Activated naive CD4-positive, alpha-beta T cell treated with anti-CD3 and anti-CD28 coated beads, Interleukin-2, amount 50 U/mL, for 72 hours (primary cell): ENCODE data around the gene GHR. TPM values are rescaled to one million over a fixed set of nuclear protein-coding genes. Genes with fewer than 3 reads are reported as not detected.

Experiments used
- ATAC-seq, 2 donors: fragments of 150-1000 bp; cut with Tn5 transposase; 2 replicates each; pipeline ENCODE4 v1.10.0; 2021; ENCODE audit warnings: mild to moderate bottlenecking in 2 of 2, moderate library complexity in 2 of 2
- DNase-seq, 2 donors: peaks; one replicate each; pipeline ENCODE4 v3.0.0; 2021 to 2022; ENCODE audit warnings: low spot score in 2 of 2
- H3K27ac Mint-ChIP-seq, 2 donors: one replicate each; pipeline ENCODE4 v1.8.0; 2022; ENCODE audit warnings: mild to moderate bottlenecking in 2 of 2, mixed read lengths in 2 of 2
- H3K36me3 Mint-ChIP-seq, 2 donors: one replicate each; pipeline ENCODE4 v1.8.0; 2022; ENCODE audit warnings: mixed read lengths in 2 of 2
- H3K9me3 Mint-ChIP-seq, 2 donors: one replicate each; pipeline ENCODE4 v1.8.0; 2022; ENCODE audit warnings: mixed read lengths in 2 of 2
- total RNA-seq, 2 donors: library from RNA; stranded (reverse); gene quantifications; one replicate each; pipeline ENCODE4 v1.2.3, GENCODE V29; 2022

The GHR gene
- total RNA-seq: not detected

DNA sequence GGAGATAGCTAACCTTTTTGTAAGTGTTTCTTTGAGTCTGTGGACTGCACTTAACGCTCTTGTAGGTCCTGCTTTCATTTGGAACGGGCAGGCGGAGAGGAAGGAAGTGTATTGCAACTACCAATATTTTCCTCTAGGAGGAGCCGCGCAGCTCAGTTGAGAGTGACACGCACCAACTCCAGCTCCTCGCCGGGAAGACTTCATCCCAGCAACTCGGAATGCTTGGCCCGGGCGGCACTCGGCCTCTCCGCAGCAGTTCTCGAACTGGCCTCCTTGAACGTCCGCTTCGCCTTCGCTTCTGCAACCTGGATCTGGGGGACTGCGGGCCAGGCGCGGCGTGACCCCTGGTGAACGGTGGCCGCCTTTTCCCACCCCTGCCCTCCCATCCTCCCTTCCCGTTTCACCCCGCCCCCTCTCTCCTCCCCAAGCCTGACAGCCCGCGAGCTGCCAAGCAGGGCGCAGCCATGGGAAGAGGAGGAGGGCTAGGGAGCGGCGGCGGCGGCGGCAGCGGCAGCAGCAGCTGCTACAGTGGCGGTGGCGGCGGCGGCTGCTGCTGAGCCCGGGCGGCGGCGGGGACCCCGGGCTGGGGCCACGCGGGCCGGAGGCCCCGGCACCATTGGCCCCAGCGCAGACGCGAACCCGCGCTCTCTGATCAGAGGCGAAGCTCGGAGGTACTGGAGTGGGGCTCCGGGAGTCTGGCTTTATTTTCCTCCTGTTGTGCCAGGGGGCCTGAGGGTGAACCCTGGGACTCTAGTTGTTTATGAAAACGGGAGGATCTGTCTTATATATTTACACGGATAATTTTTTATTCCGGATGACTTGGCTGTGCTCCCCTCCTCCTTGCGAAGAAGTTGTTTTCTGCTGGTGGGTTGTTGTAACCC is at the start of gene GHR:
TSS of gene GHR (plus strand) at position 155 of the 881 bp plus-strand sequence. CDS start 142,436 bp downstream, outside the sequence.
- peak in 1 of 2 donors; percentile 27 for DNase-seq
- no peak within 1 kb of the TSS for H3K27ac Mint-ChIP-seq

DNA sequence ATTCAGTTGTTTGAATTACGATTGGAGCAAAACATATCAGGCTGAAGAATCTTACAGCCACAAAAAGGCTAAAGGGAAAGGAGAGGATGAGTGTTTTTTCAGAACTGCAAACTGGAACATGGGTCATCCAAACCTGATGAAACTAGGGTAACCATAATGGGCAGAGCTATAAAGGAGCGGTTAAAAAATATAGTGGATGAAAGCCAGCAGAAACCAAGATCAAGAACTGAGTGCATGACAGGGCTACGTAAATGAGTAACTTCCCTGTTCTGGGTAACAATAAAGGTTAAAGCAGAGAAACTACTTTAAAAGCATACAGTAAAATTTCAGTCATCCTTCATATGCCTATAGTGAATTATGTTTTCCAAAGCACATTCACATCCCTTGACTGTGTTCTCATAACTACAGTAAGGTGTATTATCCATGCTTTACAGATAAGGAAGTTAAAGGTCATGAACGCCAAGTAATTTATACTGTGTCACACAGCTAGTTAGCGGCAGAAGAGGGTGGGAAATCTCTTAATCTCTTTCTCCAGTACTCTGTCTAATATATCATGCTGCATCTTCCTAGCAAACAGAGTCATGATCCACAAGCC is 48.5 kb upstream of the GHR start:
- Mint-ChIP-seq H3K36me3 (no peaks in the 10 kb centered on the region), H3K27ac (no peak overlapping the region), H3K9me3 (peaks cover 4 to 8% of the 10 kb centered on the region in 2 donors)
- ATAC-seq (no peak), DNase-seq (no peak)

More for the DNA sequence above, at the start of gene GHR:
- H3K9me3 Mint-ChIP-seq: peaks cover 0 to under 1% of the 10 kb centered on the region in 2 donors
- peak in 1 of 2 donors; percentile 72 for ATAC-seq
- no peaks in the 10 kb centered on the region for H3K36me3 Mint-ChIP-seq

DNA sequence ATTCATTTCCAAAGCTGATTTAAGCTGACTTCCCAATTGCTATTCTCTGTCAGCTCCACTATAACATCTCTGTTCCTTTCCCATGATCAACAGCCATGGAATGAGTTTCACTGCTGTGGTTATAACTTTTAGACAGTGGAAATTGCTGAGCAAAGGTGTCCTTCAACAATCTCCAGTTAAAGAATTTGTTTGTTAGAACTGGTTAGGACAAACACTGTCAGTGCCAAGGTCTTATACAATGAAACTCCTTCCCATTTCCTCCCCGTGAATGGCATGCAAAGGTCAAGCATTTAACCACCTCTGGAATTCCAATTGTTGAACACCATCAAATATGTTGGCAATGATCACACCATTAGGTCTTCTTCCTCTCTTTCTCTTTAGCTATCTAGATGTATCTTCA is 45.7 kb upstream of the GHR start:
- Mint-ChIP-seq H3K27ac (no peak overlapping the region), H3K36me3 (no peaks in the 10 kb centered on the region), H3K9me3 (peaks cover 4 to 8% of the 10 kb centered on the region in 2 donors)
- DNase-seq (no peak), ATAC-seq (no peak)

DNA sequence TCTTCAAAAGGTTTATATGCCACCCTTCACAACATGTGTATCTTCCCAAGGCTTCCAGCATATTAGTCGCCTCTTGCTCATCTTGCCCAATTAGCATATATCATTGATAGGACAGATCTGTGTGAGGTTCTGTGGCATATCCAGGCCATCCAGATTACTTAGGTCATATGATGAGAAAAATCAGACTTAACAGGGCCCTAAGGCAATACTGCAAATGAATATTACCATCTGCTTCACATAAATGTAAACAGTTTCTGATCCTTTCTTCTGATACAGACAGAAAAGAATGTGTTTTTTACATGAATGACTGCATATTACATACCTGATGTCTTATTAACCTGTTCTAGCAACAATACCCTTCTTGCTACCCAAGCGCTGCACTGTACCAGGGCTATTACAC is 41.3 kb upstream of the GHR start:
- ATAC-seq: no peak
- Mint-ChIP-seq H3K36me3 (no peaks in the 10 kb centered on the region), H3K27ac (no peak overlapping the region), H3K9me3 (peaks cover 0 to 4% of the 10 kb centered on the region in 2 donors)
- DNase-seq: no peak

DNA sequence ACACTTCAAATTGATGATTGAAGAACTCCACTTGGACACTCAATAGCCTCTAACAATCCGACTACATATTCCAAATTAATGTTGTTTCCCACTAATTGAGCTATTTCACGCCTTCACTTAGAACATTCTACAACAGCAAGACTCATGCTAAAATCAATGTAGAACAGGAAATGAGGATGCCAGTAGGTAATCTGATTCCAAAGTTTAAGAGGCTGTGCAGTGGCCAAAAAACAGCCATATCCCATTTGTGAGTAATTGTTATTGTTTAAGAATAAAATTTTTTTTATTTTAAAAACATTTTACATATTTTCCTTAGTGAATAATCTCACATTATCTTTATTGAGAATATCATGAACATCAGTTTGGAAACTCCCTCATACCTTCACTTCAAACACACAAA is 35.7 kb upstream of the GHR start:
- Mint-ChIP-seq H3K9me3 (peaks cover 4 to 12% of the 10 kb centered on the region in 2 donors), H3K27ac (no peak overlapping the region), H3K36me3 (no peaks in the 10 kb centered on the region)
- DNase-seq (no peak), ATAC-seq (no peak)

DNA sequence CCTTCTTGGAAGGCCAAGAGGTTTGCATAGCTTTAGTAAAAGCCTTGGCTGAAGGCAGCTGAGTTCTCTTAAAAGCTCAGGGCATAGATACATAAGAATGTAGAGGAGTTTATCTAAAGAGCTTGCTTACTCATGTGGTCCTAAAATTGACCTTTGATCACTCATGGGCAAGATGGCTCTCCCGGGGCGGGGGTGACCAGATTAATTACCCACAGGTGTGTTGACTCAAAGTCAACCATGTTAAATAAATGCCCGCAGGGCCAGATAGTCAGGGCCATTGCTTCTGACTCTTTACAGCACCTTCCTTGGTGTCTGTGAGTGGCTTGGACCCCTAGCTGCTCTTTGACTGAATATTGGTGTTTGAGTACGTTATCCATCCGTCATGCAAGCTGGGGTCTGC is 33.1 kb upstream of the GHR start:
- H3K27ac Mint-ChIP-seq: no peak overlapping the region
- peaks cover 0 to 8% of the 10 kb centered on the region in 2 donors for H3K36me3 Mint-ChIP-seq
- DNase-seq (no peak), ATAC-seq (no peak)
- H3K9me3 Mint-ChIP-seq: peaks cover 12 to 30% of the 10 kb centered on the region in 2 donors

DNA sequence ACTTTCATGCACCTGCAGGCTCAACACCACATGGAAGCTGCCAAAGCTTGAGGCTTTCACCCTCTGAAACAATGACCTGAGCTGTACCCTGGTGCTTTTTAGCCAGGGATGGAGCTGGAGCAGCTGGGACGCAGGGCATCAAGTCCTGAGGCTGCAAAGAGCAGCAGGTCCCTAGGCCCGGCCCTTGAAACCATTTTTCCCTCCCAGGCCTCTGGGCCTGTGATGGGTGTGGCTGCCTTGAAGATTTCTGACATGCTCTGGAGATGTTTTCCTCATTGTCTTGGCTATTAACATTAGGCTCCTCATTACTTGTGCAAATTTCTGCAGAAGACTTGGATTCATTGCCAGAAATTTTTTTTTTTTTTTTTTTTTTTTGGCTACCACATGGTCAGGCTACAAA is 30.3 kb upstream of the GHR start:
- DNase-seq: no peak
- H3K27ac Mint-ChIP-seq: no peak overlapping the region

DNA sequence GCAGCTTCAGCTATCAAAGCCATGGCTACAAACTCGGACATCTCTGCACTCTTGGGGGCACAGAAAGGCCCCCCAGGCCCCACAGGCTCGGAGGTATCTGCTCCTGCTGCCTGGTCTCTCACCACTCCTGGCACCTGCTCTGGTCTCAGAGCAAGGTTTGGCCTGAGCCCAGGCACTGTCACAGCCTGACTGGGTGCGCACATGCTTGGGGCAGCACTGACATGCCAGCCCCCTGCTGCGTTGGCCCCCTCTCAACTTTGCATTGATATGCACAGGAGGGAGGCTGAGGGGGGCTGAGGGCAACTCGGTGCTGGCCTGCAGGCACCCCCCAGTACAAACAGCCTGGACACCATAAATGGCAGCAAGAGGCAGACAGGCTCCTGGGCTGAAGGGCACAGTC is 27.1 kb upstream of the GHR start:
- H3K27ac Mint-ChIP-seq: no peak overlapping the region
- H3K36me3 Mint-ChIP-seq: peaks cover 0 to 8% of the 10 kb centered on the region in 2 donors
- peaks cover 8 to 25% of the 10 kb centered on the region in 2 donors for H3K9me3 Mint-ChIP-seq
- DNase-seq (no peak), ATAC-seq (no peak)

More for the DNA sequence above, 30.3 kb upstream of the GHR start:
- no peak for ATAC-seq
- H3K36me3 Mint-ChIP-seq: peaks cover 0 to 8% of the 10 kb centered on the region in 2 donors
- peaks cover 12 to 34% of the 10 kb centered on the region in 2 donors for H3K9me3 Mint-ChIP-seq

DNA sequence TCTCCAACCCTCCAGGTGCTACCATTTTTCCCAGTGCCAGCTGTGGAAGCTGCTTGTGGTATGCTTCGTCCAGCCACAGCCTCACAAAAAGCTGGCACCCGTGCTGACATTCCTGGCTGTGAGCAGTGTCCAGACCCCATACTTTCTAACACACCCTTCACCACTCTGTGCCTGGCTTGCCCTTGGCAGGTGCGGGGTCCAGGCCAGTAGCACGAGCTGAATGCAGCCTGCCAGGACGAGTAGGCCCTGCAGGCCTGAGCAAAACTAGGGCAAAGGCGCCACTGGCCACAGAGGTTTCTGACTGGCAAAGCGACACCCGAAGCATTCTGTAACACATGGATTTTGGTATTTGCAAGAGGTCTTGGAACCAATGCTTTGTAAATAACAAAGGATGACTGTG is 26.0 kb upstream of the GHR start:
- H3K36me3 Mint-ChIP-seq: peaks cover 0 to 8% of the 10 kb centered on the region in 2 donors
- DNase-seq (no peak), ATAC-seq (no peak)
- peaks cover 8 to 25% of the 10 kb centered on the region in 2 donors for H3K9me3 Mint-ChIP-seq
- no peak overlapping the region for H3K27ac Mint-ChIP-seq

DNA sequence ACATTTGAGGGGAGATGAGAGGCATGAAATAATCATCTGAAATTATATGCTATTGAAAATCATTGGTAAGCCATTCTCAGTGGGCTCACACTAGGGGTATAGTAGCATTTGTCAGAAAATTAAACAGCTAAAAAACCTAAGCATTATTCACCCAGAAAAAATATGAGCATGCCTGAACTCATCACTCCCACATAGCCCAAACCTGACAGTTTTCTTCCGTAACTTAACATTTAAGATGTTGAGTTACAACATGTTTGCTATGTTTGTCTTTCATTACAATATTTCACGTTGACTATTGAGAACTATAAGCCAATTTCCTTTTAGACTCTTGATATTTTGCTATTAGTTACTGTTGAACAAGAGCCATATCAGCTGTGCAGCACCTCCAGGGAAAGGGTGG is 23.5 kb upstream of the GHR start:
- no peaks in the 10 kb centered on the region for H3K36me3 Mint-ChIP-seq
- no peak for ATAC-seq
- no peak overlapping the region for H3K27ac Mint-ChIP-seq
- DNase-seq: no peak
- peaks cover 0 to 11% of the 10 kb centered on the region in 2 donors for H3K9me3 Mint-ChIP-seq

DNA sequence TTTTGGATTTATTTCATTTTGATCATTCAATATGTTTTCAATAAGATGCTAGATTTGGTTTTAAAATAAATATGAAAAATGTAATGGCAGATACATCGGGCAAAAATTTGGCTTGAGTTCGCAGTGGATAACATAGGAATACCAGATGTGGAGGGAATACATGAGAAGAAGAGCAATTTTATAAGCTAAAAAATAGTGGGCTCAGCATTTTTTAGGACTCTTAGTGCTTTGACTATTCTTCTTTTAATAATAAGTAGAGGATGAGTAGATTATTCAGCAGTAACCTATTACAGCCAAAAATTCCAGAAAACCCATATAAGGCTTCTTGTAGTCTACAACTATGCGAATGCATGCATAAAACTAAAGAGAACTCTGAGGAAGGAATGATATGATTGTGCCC is 22.8 kb upstream of the GHR start:
- ATAC-seq (no peak), DNase-seq (no peak)
- H3K36me3 Mint-ChIP-seq: no peaks in the 10 kb centered on the region
- no peak overlapping the region for H3K27ac Mint-ChIP-seq
- H3K9me3 Mint-ChIP-seq: peaks cover 0 to 7% of the 10 kb centered on the region in 2 donors

DNA sequence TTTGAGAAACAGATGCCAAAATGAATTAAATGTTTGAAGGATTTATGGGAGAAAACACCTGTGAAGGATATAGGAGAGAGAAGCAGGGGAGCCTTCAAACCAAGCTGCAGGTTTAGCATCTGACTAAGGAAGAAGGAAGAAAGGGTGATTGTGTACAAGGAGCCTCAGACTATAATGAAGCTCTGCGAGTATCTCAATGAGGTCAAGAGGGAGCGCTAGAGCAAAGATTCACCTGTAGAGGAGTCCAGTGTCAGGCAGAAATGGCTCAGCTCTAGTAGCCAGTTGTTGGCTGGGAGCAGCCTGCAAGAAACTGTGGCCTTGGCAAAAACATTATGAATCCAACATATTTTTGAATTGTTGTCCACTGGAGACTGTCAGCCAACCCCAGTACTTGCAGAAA is 20.0 kb upstream of the GHR start:
- DNase-seq (no peak), ATAC-seq (no peak)
- Mint-ChIP-seq H3K36me3 (no peaks in the 10 kb centered on the region), H3K27ac (no peak overlapping the region), H3K9me3 (peaks cover 0 to 3% of the 10 kb centered on the region in 2 donors)

DNA sequence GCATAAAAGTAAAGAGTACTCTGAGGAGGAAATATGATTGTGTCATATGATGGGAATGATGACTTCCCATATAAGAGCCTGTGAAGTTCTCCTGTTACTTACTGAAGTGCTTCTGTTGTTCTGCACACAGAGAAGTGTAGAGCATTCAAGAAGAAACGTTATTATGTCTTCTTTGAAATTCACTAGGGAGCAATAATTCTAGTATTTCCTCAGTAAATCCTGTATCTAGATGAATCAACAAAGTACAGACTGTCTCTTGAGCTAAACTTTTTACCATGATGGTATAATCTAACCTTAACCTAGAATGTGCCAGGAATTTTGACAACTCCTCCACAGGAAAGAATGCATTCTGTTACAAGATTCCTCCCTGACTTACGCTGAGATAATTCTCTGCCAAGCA is 18.9 kb upstream of the GHR start:
- Mint-ChIP-seq H3K36me3 (no peaks in the 10 kb centered on the region), H3K9me3 (no peaks in the 10 kb centered on the region), H3K27ac (no peak overlapping the region)
- no peak for ATAC-seq
- DNase-seq: no peak

DNA sequence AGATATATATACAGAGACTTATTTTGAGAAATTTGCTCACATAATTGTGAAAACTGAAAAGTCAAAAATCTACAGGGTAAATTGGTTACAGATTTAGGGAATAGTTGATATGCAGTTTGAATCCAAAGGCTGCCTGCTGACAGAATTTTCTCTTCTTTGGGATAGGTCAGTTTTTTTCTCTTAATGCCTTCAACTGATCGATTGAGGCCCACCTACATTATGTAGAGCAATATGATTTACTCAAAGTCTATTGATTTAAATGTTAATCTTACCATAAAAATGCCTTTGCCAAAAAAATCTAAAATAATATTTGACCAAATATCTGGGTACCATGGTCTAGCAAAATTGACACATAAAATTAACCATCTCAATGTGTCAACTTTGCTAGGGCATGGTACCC is 3.9 kb upstream of the GHR start:
- no peak overlapping the region for H3K27ac Mint-ChIP-seq
- peaks cover 0 to 11% of the 10 kb centered on the region in 2 donors for H3K9me3 Mint-ChIP-seq
- H3K36me3 Mint-ChIP-seq: no peaks in the 10 kb centered on the region
- ATAC-seq: no peak
- no peak for DNase-seq

DNA sequence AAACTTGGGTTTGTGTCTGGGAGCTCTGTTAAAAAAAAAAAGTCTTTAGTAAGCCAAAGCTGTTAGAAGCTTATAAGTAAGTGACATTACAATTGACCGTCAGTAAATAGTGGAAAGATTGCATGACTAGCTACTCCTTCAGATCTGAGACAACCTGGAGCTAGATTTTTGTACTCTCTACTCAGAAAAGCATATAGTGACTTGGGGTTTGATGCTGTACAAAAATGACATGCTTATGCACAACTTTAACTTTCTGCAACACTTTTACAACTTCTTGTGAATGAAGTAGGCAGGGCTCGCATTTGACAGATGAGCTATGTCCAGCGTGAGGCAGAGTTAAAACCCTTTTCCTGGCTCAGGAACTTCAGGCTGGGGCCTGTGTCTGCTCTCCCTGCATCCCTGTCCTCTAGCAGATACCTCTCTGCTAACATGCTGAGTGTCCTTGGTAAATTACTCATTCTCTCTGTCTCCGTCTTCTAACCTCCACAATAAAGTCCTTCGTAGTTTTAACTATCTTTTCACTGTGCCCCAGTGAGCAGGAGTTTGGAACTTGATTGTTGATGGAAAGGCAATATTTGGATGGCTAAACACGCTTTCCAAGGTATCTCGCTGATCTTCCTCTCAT is 471 bp upstream of the GHR start:
- ATAC-seq: no peak
- Mint-ChIP-seq H3K36me3 (no peaks in the 10 kb centered on the region), H3K27ac (no peak overlapping the region), H3K9me3 (no peaks in the 10 kb centered on the region)
- DNase-seq: no peak

DNA sequence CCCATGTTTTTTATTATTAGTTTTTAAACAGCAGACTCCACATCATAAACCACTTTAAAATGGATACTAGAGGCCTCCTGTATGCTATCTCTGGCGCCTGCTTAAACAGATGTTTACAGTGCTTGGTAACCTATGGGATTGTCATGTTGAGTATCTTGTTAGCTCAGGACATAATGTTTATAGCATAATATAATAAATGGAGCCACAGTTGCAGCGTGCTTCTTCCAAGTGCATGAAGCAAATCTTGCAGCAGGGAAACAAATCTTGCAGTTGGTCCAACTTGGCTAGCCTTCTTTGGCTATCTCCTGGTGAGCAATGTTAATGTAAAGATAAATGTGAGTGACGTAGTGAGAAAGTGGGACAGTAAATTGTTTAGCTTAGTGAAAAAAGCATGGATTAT is 2.8 kb downstream of the GHR start:
- no peak for ATAC-seq
- no peak overlapping the region for H3K27ac Mint-ChIP-seq

DNA sequence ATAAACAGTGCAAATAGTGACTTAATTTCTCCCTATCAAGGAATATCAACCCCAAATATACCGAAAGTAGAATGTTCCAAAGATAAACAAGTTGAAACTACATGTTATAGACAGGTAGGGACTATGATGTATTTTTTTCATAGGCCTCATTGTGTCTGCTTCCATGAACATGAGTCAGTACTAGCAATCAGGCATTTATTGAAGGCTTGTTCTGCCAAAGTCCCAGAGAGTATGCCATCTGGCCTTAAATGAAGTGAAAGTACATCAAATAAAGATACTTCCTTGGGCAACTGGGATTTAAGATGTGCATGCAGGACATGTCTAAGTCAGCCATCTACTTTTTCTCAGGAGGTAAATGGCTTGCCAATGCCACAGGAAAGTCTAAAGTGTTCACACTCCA is 6.5 kb downstream of the GHR start:
- H3K36me3 Mint-ChIP-seq: no peaks in the 10 kb centered on the region
- no peak for ATAC-seq
- no peak overlapping the region for H3K27ac Mint-ChIP-seq
- H3K9me3 Mint-ChIP-seq: peaks cover 0 to 5% of the 10 kb centered on the region in 2 donors
- no peak for DNase-seq

More for the DNA sequence above, 2.8 kb downstream of the GHR start:
- no peaks in the 10 kb centered on the region for H3K36me3 Mint-ChIP-seq
- peaks cover 0 to 5% of the 10 kb centered on the region in 2 donors for H3K9me3 Mint-ChIP-seq
- DNase-seq: no peak
